Renal cortex interstitium (tissue), 11 donors: ENCODE results near the gene CNTNAP5. TPM values are rescaled to one million over a fixed set of nuclear protein-coding genes. Genes with fewer than 3 reads are reported as not detected.

Source experiments
- DNase-seq, 11 donors: peaks; one replicate each; pipeline ENCODE4 v3.0.0-alpha.2; 2013; ENCODE audit warnings: low read depth in 9 of 11, low spot score in 4 of 11; ENCODE audit errors: extremely low read depth in 1 of 11
- polyA plus RNA-seq, 3 donors: library from polyadenylated mRNA; unstranded; fragments of 120-200 nt; gene quantifications; one replicate each; pipeline ENCODE4 v1.2.1, GENCODE V29; 2013; ENCODE audit not compliant: insufficient read length in 3 of 3

The CNTNAP5 gene
- polyA plus RNA-seq, 3 donors: 0.03 to 0.04 TPM; not detected in 1

GRCh38 chr2:124482551-124482950 lies 457.5 kb downstream of the CNTNAP5 start:
- DNase-seq: no peak

- DNase-seq: no peak
These were observed 460.6 kb downstream of the CNTNAP5 start for GRCh38 chr2:124485659-124486058.

DNA sequence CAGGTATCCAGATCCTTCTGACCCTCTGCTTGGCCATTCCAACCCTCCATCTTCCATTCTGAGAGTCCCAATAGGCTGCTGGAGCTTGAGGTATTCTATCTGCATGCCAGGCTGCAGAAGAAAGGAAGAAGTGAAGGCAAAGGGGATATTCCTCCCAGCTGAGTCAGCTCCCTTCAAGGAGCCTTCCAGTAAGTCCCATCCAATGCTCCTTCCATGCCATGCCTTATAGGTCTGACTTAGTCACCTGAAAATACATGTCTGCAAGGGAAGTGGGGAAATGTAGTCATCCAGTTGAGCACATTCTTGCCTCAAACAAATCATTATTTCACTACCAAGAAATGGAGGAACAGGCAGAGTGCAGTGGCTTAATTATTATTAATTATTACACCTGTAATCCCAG lies 464.6 kb downstream of the CNTNAP5 start:
- DNase-seq: no peak

DNA sequence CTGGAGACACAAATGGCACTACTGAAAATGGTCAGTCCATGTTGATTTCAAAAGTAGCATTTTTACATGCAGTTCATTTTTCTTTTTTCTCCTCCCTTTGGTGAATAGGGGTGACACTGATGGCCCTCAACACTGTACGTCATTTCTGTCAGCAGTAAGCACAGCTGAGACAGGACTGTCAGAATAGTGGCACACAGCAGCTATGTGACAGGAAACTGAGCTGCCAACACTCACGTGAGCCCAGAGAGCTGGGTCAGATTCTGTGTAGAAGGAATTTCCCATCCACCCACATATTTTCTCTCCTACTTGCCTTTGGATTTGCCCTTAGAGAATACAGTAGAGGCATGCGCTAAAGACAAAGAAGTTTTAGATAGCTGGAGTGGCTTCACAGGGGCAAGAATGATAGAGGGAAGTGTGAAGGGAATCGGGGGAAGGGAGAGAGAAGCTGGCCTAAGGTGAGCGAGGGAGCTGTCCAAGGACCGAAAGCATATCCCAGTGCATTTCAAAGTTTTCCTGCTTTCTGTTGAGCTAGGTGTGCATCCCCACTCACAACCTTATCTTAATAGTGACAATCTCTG lies 476.6 kb downstream of the CNTNAP5 start:
- DNase-seq: no peak

GRCh38 chr2:124514236-124514635 lies 489.1 kb downstream of the CNTNAP5 start:
- no peak for DNase-seq

GRCh38 chr2:124520953-124521352 lies 495.9 kb downstream of the CNTNAP5 start:
- DNase-seq: no peak

- DNase-seq: no peak
These were observed 498.0 kb downstream of the CNTNAP5 start for GRCh38 chr2:124523096-124523495.

DNA sequence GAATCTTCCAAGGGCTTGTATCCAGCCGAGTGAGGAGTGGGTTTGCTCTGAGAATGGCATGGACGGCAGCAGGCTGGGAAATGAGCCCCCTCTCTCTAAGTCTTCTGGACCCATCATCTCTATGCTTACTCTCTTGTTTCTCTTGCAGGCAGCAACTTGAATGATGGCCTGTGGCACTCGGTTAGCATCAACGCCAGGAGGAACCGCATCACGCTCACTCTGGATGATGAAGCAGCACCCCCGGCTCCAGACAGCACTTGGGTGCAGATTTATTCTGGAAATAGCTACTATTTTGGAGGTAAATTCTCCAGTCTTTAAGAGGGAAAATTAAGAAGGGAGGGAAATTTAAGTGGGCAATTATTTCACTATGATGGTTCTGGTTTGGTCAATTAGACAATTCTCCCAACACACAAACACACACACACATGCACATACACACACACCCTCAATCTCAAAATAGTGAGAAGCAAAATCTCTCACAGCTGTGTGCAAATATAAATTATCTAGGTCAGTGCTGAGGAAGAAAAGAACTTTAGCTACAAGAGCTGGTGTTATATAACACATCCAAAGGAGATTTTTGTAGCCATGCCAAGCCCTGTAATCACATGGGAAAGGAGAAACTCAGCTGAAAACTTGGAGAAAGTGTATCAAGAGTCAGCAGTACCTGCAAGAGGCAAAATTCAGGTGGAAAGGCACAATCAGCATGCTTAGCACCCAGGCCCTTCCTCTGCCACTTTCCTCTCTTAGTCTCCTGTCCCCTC lies 499.2 kb downstream of the CNTNAP5 start:
- no peak for DNase-seq

DNA sequence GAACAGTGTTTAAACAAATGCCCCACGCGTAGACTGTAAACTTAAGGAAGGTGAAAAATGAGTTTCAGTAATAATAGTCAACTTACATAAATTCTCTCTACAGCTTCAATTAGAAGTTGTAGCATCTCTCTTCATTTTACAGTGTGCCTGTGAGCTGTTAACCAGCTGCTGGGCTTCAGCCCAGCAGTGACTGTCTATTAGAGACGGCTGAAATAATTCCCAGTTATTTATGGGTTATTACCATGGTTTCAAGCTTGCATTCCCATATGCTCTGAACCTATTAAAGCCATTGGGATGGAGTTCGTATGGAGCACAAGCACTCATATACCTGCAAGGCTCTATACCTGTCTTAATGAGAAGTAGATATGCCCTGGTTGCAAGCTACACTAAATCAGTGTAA lies 501.1 kb downstream of the CNTNAP5 start:
- no peak for DNase-seq

DNA sequence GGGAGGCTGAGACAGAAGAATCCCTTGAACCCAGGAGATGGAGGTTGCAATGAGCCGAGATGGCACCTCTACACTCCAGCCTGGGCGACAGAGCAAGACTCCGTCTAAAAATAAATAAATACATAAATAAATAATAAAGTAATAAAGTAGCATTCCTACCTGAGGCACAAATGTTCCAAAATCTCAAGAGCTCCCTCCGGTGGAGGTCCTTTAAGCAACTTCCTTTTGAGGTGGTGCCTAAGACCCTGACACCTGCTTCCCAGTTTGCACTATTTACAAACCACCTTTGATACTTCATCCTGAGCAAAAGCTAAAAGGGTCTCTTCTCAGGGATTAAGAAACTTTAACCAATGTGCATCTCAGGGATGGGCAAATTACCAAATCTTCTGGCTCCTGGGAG lies 505.1 kb downstream of the CNTNAP5 start:
- DNase-seq: no peak

- DNase-seq: no peak
These were observed 508.3 kb downstream of the CNTNAP5 start for GRCh38 chr2:124533226-124533954.

DNA sequence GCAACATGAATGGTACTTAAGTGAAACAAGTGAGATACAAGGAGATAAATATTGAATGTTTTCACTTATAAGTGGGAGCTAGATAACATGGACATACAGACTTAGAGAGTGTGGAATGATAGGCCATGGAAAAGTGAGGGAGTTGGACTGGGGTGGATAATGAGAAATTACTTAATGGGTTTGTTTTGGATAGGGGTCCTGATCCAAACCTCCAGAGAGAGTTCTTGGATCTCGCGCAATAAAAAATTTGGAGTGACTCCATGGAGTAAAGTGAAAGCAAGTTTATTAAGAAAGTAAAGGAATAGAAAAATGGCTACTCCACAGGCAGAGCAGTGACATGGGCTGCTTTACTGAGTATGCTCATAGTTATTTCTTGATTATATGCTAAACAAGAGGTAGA lies 508.9 kb downstream of the CNTNAP5 start:
- no peak for DNase-seq

- no peak for DNase-seq
These were observed 510.7 kb downstream of the CNTNAP5 start for GRCh38 chr2:124535816-124536215.

GRCh38 chr2:124536591-124536990 lies 511.5 kb downstream of the CNTNAP5 start:
- DNase-seq: no peak

GRCh38 chr2:124538549-124538948 lies 513.5 kb downstream of the CNTNAP5 start:
- DNase-seq: no peak

DNA sequence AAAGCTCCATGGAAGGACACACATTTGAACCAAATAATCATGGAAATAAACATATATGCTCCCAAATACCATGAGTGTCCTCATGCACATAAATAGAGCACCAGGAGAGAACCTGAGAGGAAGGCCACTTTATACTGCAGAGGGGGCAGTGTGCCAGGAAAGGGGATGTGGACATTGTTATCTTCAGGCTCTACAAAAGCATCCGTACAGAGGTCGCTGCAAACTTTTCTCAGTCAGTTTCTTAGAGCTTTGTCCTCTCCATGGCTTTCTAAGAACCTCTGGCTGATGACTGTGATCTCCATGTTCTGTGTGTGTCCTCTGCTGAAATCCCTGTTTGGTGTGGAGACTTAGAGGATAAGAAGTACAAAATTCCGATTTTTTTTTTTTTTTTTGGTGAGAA lies 515.7 kb downstream of the CNTNAP5 start:
- DNase-seq: no peak

DNA sequence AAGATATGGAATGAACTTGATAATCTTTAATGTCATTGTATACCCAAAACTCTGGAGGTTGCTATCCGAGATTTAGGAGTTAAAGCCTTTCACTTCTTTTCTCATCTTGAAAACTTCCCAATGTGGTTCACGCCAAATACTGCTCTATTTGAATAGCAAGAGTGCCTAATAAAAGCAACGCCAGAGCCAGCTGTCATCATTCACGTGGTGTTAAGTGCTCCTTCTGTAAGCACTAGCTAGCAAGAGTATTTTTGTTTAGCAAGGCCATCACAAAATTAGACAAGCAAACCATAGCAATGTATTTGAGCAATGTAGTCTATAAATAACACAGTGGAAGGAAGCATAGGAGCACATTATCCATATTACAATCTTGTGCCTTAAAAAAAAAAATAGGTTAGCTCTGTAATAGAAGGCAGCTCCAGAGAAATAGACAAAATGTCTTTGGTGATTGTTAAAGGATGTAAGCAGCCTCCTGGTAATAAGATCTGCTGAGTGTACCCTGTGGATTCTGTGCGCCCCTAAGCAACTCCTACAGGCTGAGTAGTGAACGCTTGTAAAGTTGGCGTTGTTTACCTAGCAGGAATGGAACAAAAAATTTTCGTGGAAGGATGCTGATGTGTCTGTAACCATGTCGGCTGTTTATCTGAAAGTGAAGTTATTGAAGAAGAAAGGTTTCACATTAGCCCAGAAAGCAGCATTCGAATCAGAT lies 518.0 kb downstream of the CNTNAP5 start:
- DNase-seq: no peak

DNA sequence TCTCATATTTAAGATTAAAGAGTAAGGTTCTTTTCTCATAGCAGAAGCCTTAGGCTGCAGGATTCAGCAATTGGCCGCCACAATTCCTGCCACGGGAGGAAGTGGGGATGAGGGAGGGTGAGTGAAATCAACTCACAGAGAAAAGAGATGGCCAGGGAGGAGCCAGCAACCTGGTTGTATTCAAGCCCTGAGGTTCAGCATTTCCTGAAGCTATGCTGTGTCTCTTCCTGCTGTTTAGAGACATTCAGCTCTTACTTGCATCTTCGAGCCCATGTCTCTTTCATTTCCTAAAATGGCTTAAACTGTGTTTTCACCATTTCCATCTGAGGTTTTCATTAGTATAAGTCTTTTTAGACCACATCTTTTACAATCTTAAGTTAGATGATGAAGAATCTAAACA lies 522.6 kb downstream of the CNTNAP5 start:
- no peak for DNase-seq

GRCh38 chr2:124558277-124558905 lies 533.3 kb downstream of the CNTNAP5 start:
- no peak for DNase-seq
